HG03097 (cell line): ENCODE data around the gene MSI2.

Experiments used
- ATAC-seq: cut with Tn5 transposase; IDR thresholded peaks from one replicate; pipeline ENCODE4 v1.9.1; 2021; ENCODE audit not compliant: unreplicated experiment, low FRiP score

Gene MSI2

DNA sequence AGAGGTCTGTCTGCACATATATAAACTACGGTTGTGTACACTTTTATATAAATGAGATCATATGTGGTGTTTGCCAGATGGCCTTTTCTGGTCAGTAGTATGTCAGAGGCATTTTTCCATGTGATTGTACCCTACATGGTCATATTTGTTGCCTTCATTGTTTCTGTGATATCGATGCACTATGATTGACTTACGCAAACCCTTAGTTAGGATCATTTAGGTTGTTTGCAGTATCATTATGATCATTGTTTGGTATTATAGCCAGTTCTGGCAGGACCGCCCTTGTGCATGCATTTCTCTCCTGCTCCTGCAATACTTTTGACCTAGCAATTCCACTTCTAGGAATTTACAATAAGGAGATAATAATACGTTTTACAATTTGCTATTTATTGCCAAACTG, 169.1 kb downstream of the MSI2 start:
- ATAC-seq = no peak

DNA sequence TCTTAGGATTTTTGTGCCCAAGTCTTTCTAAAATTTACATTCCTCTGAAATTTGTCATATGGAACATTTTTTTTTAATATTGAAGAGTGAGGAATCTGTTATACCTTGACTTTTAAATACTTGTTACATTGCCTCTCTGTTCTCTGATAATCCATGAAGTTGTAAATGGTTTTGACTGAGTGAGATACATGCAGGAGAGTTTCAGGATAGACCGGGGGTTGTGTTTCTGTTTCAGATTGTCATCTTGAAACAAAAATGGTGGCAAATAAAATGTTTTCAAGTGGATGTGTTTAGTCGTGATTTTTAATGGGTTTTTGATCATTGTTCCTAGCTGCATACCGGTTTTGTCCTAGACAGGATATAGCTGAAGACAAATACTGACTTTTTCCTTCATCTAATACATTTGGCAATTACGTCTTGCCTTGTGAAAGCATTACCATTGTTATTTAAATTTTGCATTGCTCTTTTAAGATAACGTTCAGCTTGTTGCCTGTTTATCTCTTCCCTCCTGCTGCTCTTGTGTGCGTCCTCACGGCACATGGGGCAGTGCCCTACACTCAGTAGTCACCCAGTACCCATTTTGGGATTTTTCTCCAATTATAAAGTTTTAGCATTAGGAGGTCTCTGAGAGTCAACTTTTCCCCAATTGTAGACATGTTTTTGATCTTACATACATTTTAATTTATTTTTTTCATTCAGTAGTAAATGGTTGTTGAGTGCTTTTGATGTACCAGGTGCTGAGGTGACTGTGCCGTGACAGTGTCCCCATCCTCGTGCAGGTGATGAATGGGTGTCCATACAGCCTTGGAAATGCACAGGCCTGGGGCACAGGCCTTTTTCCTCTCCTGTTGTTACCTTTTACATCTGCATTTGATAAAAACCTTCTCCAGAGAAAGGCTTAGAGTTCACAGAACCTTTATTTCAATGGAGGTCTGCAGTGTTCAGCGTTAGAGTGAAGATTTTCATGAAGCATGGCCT, 169.9 kb downstream of the MSI2 start:
- no peak for ATAC-seq

DNA sequence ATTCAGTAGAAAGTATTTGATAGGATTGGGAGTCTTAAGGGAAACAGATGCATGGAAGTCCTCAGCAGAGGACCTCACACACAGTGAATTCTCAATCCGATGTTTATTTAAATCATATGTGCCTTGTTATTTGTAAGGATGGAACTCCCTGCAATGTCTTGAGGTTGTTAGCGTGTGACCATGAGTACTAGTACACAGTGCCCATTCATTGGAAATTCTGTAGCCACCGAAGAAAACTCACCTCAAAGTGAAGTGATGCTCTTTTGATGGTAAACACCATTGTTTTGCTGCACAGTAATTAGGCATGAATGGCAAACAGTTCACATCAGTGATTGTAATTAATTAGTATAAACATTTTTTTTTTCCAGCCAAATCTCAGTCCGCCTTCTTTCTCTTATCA, 173.6 kb downstream of the MSI2 start:
- no peak for ATAC-seq

DNA sequence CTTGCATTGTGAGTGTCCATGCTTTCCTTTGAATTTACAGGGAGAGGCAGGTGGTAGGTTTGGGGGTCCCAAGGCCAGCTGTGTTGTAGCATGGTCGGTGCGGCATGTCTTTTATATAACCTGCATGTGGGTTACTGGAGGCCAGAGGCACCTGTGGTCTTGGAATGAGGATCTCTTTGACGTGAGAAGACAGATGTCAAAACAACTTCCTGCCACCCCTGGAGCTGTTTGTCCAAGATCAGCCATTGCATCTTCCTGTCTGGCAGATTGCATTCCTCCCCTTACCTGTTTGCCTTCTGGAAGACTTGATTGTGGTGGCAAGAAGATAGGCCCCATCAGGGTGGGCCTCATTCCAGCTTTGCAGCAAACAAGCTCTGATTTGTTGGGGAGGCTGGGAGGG, 175.1 kb downstream of the MSI2 start:
- no peak for ATAC-seq

DNA sequence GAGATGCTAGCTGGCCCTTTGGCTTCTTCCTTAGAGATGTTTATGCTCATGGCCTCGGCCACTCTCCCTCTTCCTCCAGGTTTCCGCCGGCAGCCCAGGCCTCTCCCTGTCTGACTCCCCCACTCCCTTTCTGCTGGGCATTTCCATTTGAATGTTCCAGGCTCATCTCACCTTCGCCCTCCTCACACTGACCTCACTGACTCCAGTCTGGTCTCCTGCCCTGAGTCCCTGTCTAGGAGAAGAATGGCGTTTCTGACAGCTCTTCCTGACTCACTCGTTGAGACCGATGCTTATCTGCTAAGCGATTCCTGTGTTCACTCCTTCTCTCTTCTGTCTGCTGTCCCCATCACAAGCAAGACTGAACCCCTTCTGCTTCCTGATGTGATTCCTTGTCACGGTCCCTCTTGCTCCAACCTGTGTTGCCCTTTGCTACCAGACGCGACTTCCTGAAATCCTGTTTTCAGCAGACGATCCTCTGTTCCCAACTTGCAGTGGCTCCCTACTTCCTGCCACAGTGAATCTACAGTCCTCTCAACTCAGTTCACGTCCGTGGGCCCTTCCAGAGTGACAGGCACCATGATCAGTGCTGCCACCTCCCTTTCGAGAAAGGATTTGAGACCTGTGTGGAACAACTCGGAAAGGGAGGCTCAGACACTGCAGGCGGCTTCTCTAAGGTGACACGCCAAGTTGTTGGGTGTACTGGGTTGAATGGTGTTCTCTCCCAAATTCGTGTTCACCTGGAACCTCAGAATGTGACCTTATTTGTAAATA, 176.4 kb downstream of the MSI2 start:
- ATAC-seq = no peak

DNA sequence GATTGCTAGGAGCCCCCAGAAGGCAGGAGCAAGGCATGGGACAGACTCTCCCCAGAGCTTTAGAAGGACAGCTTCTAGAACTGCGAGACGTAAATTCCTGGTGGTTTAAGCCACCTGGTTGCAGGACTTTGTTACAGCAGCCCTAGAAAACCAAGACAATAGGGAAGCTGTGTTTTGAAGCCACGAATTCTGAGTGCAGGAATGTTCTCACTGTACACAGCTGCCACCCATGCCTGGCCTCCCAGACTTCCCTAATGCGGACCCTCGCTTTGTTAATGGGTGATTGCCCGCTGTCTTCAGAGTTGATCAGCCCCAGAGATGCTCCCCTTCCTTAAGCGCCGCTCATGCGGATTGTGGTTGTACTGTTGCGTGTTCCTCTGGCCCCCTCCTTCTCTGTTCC, 177.1 kb downstream of the MSI2 start:
- no peak for ATAC-seq

DNA sequence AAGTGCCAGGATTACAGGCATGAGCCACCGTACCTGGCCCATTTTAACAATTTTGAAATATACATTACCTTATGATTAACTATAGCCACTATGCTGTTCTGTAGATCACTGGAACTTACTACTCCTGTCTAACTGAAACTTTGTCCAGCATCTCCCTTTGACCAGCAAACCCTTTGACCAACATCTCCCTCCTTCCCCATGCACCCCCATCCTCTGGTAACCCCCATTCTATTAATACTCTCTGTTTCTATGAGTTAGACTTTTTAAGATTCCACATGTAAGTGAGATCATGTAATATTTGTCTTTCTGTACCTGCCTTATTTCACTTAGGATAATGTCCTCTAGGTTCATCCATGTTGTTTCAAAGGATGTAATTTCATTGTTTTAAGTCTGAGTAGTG, 178.0 kb downstream of the MSI2 start:
- no peak for ATAC-seq

DNA sequence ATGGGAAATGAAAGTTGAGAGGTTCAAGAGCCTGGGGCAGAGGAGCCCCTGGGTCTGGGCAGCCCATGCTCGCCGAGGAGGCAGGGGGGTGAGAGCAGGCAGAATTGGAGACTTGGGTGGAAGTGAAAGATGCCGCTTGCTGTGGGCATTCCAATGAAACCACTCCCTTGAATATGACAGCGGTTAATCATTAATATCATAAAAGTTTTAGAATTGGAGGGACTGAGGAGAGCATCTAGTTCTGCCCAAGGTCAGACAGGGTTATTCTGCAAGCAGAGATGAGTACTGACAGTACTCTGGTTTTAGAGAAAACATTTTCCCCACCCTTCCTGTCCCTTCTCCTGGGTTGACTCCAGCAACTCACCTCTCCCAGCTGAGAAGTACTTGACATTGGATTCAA, 180.2 kb downstream of the MSI2 start:
- no peak for ATAC-seq

DNA sequence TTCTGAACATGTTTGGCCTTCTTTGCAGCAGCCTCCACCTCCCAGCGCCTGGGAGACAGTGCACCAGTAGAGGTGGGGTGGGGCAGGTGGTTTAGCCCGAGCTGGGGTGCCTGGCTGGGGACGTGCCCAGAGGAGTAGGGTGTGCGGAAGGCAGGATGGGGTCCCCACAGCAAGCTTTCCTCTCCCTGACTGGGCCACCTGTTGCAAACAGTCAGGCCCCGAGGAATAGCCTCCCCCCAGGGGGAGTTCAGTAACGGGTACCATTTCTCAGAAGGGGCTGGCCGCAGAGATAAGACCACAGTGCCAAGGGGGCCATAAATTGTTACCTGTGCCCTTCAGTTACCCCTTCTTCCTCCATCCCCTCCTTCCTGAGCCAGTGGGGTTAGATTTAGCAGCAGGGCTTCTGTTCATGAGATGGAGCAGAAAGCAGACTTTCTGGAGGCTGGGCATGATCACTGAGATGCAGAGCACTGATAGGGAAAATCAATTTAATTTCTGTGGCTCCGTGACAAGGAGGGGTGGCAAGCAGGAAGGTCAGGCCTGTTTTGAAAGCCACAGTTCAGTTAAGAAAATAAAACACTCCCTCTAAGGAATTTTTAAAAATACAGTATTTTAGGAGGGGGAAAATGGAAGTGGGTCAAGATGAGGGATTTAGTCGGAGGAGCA, 181.9 kb downstream of the MSI2 start:
- no peak for ATAC-seq

DNA sequence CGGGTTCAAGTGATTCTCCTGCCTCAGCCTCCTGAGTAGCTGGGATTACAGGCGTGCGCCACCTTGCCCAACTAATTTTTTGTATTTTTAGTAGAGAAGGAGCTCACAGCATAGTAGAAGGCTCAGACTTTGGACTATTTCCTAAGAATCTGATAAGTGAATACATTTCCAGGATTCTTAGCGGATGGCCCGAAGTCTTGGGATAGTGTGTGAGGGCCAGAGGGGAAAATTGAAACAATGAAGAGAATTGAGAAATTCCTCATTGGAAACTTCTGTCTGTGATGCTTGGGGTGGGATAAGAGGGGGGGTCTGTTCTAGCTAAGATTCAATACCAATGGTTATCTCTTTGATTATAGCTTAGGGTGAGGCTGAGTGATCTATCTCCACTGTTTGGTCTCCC, 183.3 kb downstream of the MSI2 start:
- ATAC-seq = no peak

DNA sequence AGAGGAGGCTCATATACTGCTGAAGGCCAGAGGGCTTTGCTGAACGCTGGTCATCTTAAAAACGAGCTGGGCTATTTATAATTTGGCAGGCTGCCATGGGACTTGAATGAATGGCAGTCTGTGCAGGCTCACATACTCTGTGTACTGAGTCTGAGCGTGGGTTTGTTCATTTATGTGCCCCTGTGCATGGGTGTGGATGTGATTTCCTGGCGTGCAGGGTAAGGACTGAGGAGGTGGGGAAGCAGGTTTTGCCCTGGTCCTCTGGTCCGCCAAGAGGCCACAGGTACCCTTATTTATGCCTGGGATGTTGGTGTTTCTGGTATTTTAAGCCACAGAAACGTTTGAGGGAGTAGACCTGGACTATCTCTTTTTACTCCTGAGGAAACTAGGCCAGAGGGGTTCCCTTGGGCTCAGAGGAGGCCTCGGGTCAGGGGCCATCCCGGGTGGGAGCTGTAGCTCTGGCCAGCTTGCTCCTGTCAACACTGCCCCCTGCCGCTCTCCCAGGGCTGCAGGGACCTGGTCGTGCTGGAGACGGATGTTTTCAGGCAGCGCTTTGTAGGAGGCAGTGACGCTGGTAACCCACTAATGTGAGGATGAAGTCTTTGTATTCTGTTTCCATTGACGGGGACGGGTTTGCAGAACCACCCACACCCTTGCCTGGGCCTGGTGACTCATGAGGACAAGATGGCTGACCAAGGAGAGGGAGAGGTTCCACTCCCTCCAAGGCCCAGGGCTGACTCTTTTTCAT, 184.4 kb downstream of the MSI2 start:
- ATAC-seq = no peak

DNA sequence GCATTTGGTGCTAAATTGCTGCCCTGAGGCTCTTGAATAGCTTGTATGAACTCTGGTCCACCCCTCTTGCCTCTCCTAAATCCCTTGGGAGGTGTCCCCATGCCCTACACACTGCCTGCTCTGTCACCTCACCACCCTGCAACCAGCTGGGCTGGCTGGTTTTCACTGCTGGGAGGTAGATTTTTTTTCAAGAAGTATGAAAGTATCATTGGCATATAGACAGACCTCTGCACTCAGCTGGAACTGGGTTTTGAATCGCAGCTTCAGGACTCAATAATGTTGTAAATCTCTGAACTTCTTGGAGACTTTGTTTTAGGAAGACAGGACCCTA, 184.9 kb downstream of the MSI2 start:
- no peak for ATAC-seq

DNA sequence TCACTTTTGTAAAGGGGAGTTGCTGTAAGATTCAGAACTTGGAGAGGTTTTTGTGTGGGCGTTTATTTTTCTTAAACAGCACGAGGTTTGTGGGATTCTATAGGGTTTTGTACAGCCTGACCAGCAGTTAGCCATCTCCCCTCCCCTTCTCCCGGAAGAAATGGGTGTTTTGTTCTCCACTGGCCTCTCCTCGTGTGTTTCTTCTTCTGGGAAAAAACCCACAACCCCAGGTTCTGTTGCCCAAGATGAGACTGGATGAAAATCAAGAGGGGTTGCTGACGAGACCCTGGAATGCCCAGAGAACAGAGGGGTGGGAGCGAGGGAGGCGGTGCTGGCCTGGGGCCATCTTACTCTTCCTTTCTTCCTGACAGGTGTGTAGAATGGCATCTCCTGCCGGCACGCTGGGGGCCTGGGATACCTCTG, 186.1 kb downstream of the MSI2 start:
- no peak for ATAC-seq

DNA sequence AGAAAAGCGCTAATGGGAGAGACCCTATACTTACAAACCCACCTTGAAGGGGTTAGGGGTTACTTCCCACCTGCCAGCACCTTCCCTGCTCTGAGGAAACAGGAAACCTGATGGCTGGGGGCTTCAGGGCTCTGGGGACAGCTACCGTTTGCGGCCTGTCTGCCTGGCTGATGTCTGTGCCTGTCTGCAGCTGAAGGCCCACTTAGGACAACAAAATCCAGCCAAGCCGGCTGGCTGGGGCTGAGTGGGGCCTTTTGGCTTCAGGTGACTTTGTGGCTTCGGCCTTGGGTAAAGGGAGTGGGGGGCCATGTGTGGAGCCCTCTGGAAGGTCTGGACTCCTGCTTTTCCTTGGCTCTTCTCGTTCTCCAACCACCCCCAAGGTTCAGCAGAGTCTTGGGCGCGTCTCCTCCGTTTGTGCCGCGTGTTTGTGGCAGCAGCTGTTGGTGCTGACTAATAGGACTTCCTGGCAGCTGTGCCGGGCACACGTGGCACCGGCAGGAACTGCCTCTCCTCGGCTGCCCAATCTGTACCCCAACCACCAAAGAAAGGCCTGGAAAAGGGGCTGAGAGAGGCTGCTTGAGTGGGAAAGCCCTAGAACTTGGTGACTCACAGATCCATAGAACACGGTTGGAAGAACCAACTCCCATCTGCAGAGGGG, 186.7 kb downstream of the MSI2 start:
- ATAC-seq = no peak

DNA sequence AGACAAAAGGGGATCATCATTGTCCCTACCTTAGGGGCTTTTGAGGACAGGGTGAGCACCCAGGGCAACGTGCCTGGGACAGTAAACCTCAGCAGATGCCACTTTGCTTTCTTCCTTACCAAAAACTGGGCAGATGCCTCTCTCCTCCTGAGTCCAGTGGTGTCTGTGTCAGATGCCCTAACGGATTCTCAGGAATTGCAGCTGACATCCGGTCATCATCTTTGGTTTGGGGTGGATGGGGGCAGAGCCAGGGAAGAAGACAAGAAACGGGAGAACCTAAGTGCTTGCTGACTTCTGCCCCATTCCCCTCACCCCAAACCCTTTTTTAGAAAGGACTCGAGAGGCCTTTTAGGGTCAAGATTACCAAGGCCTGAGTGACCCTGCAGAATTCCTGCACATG, 187.5 kb downstream of the MSI2 start:
- ATAC-seq = no peak

DNA sequence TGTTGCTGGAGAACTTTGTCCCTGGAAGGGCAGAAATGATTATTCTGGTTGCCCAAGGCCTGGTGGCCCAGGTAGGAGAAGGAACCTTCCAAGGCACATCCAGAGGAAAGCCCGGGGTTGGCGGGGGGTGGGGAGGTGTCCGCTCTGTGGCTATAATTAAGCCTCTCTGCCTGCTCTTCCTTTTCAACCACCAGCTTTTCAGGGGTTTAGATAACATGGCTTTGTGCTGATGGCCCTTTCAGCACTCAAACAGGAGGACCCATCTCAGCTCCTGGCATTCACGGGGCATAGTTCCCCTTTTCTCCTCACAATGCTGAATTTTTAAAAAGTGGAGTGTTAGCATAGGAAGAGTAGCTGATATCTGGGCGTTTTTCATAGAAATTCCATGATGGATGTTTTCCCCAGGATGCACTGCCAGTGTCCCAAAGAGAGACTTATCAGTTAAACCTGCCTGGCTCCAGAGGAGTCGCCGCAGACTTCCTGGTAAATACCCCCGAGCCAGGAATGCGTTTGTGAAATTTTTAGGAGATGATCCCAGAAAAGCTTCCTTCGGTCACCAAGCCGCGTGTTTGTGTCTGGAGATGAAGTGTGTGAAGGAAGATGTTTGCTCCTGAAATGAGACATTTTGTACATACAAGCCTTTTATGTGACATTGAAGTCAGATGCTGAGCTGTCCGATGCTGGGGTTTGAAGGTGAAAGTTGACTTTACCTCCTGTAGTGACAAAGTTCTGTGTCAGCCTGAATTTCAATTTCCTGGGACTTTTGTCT, 188.5 kb downstream of the MSI2 start:
- no peak for ATAC-seq

DNA sequence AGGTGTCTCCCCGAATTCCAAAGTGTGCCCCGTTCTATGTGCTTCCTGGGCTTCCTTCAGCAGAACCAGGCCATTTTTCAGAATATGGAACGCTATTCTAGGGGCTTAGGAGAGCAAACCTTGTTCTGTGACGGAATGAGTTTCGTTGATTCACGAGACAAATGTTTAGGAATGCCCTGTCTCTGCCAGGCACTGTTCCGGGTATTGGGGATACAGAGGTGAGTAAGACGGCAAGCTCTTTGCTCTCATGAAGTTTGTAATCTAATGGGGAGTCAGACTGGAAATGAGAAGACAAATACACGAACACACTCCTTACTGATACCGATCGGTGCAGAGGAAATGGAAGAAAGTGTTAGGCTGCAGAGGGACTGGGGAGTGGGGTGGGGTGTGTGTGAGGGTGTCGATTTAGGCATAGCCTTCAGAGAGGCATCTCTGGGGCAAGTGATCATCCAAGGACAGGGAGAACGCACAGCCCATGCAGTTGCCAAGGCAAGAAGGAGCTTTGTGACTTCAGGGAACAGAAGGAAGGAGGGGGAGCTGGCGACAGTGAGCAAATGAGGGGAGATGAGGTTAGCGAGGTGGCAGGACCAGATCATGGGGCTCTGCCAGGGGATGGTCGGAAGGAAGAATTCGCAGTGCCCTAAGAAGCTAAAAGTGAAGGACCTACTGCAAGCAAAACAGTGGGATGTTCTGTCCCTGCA, 189.6 kb downstream of the MSI2 start:
- ATAC-seq = no peak

DNA sequence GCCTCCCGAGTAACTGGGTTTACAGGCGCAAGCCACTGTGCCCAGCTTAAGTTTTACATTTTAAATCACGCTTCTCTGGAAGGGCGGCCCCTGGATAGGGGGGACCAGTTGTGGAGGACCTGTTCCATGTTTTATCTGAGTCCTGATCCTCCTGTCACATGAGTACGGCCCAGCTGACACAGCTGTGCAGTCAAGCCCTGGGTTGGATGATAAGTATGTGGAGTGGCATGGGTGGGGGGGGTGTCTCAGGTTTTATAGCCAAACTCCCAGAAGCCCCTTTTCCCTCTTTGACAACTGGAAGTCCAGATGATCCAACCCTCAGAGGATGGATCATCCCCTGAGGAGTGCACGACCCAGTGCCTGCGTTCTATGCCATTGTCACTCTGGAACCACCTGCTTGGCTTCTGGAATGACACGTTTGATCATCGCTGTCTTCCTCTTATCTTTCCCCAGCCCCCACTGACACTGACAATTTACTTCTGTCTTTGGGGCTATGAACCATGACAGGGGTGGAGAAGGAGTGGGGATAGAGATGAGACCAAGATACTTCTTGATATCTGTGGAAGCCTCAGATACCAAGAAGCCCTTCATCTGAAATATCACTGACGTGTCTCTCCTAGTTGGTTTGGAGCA, 191.2 kb downstream of the MSI2 start:
- no peak for ATAC-seq
